ENCODE data around the gene TMEM259. TPM values are rescaled to one million over a fixed set of nuclear protein-coding genes. Genes with fewer than 3 reads are reported as not detected.

The TMEM259 gene
- total and polyA plus RNA-seq, 9 of the 15 experiments (the other 6 are each of a cell fraction or from before 2014, with no cell fraction given) = 0.52 to 231 (median 63.6) TPM

DNA sequence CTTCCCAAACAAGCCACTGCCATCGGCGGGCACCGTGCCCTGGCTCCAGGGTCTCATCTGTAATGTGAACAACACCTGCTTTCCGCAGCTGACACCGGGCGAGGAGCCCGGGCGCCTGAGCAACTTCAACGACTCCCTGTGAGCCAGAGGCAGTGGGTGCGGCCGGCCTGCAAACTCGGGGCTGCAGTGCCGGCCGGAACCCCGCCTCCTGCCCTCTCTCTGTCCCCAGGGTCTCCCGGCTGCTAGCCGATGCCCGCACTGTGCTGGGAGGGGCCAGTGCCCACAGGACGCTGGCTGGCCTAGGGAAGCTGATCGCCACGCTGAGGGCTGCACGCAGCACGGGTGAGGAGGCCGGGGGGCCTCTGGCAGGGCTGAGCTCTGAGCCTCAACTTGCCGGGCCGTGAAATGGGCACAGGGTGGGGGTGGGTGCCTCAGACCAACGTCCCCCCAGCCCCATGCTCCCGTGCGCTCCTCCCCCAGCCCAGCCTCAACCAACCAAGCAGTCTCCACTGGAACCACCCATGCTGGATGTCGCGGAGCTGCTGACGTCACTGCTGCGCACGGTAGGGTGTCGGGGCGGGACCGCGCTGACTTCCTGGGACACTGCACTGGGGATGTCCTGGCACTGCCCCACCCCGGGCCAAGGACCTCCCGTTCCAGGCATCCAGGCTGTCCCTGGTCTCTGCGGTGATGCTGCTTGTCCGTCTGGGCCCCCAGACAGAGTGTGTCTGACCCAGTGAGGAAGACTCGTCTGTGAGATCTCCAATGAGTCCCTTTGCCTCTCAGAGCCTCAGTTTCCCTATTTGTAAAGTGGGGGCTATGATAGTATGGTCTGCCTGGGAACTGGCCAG, 21.1 kb upstream of the TMEM259 start (continued):
- TF ChIP-seq ZNF165 (CRISPR knock-in tag; IDR thresholded peaks at IDR 0.05; ENCODE audit: borderline replicate concordance) = no peak
- TF ChIP-seq JUND (IDR thresholded peaks at IDR 0.05; ENCODE audit: borderline replicate concordance, low read depth, low read length) = peak; percentile 77
- peak; percentile 62; the same call in 1 of the 3 replicates for TF ChIP-seq JUND (tag; IDR thresholded peaks at IDR 0.05; ENCODE audit: borderline replicate concordance, low read depth, low read length)
- TF ChIP-seq PTRF (tag; IDR thresholded peaks at IDR 0.05) = no peak
- TF ChIP-seq DACH1 (IDR thresholded peaks at IDR 0.05; ENCODE audit: partially characterized antibody) = peak; percentile 47
- peak; percentile 47 for TF ChIP-seq U2AF1 (optimal IDR thresholded peaks at IDR 0.05; ENCODE audit: low read depth, low read length)
- no peak for TF ChIP-seq BMI1 (IDR thresholded peaks at IDR 0.05; ENCODE audit: low read length)
- TF ChIP-seq PKNOX1 (IDR thresholded peaks at IDR 0.05) = no peak; the same call in 1 of the 2 replicates
- no peak for TF ChIP-seq SMAD4 (CRISPR knock-in tag; conservative IDR thresholded peaks at IDR 0.05)
- TF ChIP-seq ZBED1 (IDR thresholded peaks at IDR 0.05) = peak; percentile 42; the same call in 1 of the 2 replicates
- no peak for TF ChIP-seq SNIP1 (IDR thresholded peaks at IDR 0.05; ENCODE audit: low read depth)
- TF ChIP-seq, protein P1, sequence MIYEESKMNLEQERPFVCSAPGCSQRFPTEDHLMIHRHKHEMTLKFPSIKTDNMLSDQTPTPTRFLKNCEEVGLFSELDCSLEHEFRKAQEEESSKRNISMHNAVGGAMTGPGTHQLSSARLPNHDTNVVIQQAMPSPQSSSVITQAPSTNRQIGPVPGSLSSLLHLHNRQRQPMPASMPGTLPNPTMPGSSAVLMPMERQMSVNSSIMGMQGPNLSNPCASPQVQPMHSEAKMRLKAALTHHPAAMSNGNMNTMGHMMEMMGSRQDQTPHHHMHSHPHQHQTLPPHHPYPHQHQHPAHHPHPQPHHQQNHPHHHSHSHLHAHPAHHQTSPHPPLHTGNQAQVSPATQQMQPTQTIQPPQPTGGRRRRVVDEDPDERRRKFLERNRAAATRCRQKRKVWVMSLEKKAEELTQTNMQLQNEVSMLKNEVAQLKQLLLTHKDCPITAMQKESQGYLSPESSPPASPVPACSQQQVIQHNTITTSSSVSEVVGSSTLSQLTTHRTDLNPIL (CRISPR knock-in tag; IDR thresholded peaks at IDR 0.05) = no peak
- TF ChIP-seq MAFF (IDR thresholded peaks at IDR 0.05; ENCODE audit: low read length) = no peak
- no peak for TF ChIP-seq RFX5 (IDR thresholded peaks at IDR 0.05; ENCODE audit: low read depth, low read length)
- no peak for TF ChIP-seq OTX1 (CRISPR knock-in tag; IDR thresholded peaks at IDR 0.05)
- no peak for TF ChIP-seq CHD1 (IDR thresholded peaks at IDR 0.05; ENCODE audit: low read length)
- no peak for TF ChIP-seq YBX1 (IDR thresholded peaks at IDR 0.05)
- TF ChIP-seq ZBTB17 (CRISPR knock-in tag; IDR thresholded peaks at IDR 0.05) = no peak
- TF ChIP-seq KHSRP (IDR thresholded peaks at IDR 0.05) = peak; percentile 80; the same call in 1 of the 2 replicates
- no peak for TF ChIP-seq NFYB (IDR thresholded peaks at IDR 0.05; ENCODE audit: extremely low read depth, insufficient read length)
- TF ChIP-seq TSC22D4 (tag; IDR thresholded peaks at IDR 0.05) = no peak
- TF ChIP-seq ZSCAN29 (IDR thresholded peaks at IDR 0.05) = no peak
- TF ChIP-seq CBX2 (IDR thresholded peaks at IDR 0.05; ENCODE audit: insufficient read depth, low read length, poor library complexity, severe bottlenecking) = no peak
- no peak for TF ChIP-seq ILF3 (IDR thresholded peaks at IDR 0.05; ENCODE audit: borderline replicate concordance)
- no peak for TF ChIP-seq FOXM1 (IDR thresholded peaks at IDR 0.05; ENCODE audit: low read depth)
- TF ChIP-seq FOXM1 (CRISPR knock-in tag; IDR thresholded peaks at IDR 0.05; ENCODE audit: low read depth) = 0 out of 2 replicates have a peak, but pooled peaks have one; percentile 34
- no peak for TF ChIP-seq ZNF644 (tag; IDR thresholded peaks at IDR 0.05; ENCODE audit: low read depth)
- peak; percentile 82 for TF ChIP-seq HMGN3 (IDR thresholded peaks at IDR 0.05; ENCODE audit: borderline replicate concordance, extremely low read depth, insufficient read length, low read depth, low read length)
- no peak for TF ChIP-seq STAT5A (IDR thresholded peaks at IDR 0.05; ENCODE audit: borderline replicate concordance, low read length)
- no peak for TF ChIP-seq KDM5B (IDR thresholded peaks at IDR 0.05; ENCODE audit: insufficient replicate concordance, low read depth, low read length)
